Liver (tissue), 2 donors: ENCODE measurements around the gene VDAC1.
"Not testable (repeated sequence)": the region's sequence is repeated elsewhere in the genome, so short reads cannot be mapped to it uniquely, and the experiment has no call there.

ENCODE experiments used
- CTCF ChIP-seq: fragments of 150-350 bp; IDR thresholded peaks from 2 replicates; pipeline ENCODE4 v1.5.1; 2017; ENCODE audit warnings: improper control_type of control experiment, low read depth, low read length; ENCODE audit not compliant: missing input control
- FOXA1 ChIP-seq: IDR thresholded peaks from 2 replicates; pipeline ENCODE4 v1.6.1; 2016; ENCODE audit warnings: antibody characterized with exemption
- donor health status: healthy.

GRCh38 chr5:133937628-133938027 is 67.1 kb downstream of the VDAC1 start:
- TF ChIP-seq CTCF, FOXA1: not testable (repeated sequence)
